AG09309 (cell line): Measurements from ENCODE around the gene BICC1.
A peak's percentile ranks its signal among the peaks of the same experiment; 100 is the strongest.

Experiments used
- DNase-seq: peaks from one replicate; pipeline ENCODE4 v3.0.0-alpha.2; 2010; ENCODE audit warnings: low read depth
- H3K4me3 ChIP-seq: 2 replicates; pipeline ENCODE4 v1.5.1; 2011; ENCODE audit warnings: mild to moderate bottlenecking, low read depth, low read length, moderate library complexity; ENCODE audit not compliant: control insufficient read depth
- TF ChIP-seq, protein P1 (sequence below): IDR thresholded peaks from 2 replicates; pipeline ENCODE4 v1.5.1; 2011; ENCODE audit warnings: mild to moderate bottlenecking, low read depth, low read length, inconsistent platforms; ENCODE audit not compliant: insufficient read depth, control insufficient read depth; ENCODE audit errors: missing control alignments

Gene BICC1

GRCh38 chr10:58802047-58802446 lies 289.4 kb downstream of the BICC1 start:
- H3K4me3 ChIP-seq: no peak overlapping the region
- TF ChIP-seq, protein P1, sequence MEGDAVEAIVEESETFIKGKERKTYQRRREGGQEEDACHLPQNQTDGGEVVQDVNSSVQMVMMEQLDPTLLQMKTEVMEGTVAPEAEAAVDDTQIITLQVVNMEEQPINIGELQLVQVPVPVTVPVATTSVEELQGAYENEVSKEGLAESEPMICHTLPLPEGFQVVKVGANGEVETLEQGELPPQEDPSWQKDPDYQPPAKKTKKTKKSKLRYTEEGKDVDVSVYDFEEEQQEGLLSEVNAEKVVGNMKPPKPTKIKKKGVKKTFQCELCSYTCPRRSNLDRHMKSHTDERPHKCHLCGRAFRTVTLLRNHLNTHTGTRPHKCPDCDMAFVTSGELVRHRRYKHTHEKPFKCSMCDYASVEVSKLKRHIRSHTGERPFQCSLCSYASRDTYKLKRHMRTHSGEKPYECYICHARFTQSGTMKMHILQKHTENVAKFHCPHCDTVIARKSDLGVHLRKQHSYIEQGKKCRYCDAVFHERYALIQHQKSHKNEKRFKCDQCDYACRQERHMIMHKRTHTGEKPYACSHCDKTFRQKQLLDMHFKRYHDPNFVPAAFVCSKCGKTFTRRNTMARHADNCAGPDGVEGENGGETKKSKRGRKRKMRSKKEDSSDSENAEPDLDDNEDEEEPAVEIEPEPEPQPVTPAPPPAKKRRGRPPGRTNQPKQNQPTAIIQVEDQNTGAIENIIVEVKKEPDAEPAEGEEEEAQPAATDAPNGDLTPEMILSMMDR: no peak
- DNase-seq: no peak

DNA sequence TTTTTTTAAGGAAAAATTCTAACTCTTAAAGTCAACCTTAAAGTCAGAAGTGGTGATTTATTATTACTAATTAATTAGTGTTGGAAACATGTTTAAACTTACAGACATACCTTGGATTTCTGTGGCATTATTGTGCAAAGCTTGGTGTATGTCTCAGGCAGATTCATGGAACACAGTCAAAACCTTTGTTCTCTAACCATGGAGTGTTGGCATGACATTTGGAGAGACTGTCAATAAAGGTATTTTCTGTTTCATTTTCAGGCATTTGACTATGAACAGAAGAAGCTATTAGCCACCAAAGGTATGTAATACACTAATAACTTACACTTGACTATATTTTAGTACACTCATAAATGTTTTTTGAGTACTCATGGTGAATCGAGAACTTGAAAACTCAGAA lies 293.7 kb downstream of the BICC1 start:
- H3K4me3 ChIP-seq: no peak overlapping the region
- TF ChIP-seq, protein P1: no peak
- no peak for DNase-seq

DNA sequence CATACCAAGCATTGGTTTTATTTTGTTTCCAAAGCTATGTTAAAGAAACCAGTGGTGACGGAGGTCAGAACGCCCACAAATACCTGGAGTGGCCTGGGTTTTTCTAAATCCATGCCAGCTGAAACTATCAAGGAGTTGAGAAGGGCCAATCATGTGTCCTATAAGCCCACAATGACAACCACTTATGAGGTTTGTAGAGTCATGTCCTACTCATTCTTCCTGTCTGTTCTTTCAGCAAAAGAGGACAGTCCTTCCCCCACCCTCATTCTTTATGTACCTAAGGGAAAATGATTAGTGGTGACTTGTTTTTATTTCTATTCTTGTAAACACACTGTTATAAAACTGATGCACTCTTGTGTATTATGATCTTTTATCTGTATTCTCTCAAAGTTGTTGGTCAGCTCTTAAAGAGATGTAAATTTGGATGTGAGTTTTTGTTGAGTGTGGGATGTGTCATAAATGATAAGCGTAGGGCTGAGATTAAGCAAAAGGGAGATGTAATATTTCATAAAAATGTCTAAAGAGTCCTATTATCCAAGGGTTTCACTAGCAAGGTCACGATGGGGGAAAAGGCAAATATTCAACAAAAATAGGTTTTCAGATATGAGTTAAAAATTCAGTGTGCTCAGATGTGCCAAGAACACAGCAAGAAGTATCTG lies 294.4 kb downstream of the BICC1 start:
- TF ChIP-seq, protein P1: no peak
- no peak for DNase-seq
- H3K4me3 ChIP-seq: no peak overlapping the region

- no peak overlapping the region for H3K4me3 ChIP-seq
- TF ChIP-seq, protein P1: peak; percentile 2
- peak; percentile 58 for DNase-seq
Measured at GRCh38 chr10:58807629-58808022, 295.0 kb downstream of the BICC1 start.

- DNase-seq: no peak
- TF ChIP-seq, protein P1: no peak
- no peak overlapping the region for H3K4me3 ChIP-seq
Measured at GRCh38 chr10:58810751-58811150, 298.1 kb downstream of the BICC1 start.

- no peak overlapping the region for H3K4me3 ChIP-seq
- no peak for DNase-seq
- TF ChIP-seq, protein P1: no peak
Measured at GRCh38 chr10:58813573-58813972, 300.9 kb downstream of the BICC1 start.
